ENCODE results near the gene DEK. TPM values are rescaled to one million over a fixed set of nuclear protein-coding genes. Genes with fewer than 3 reads are reported as not detected.
"Not testable (repeated sequence)": the region's sequence is repeated elsewhere in the genome, so short reads cannot be mapped to it uniquely, and the experiment has no call there.

Gene DEK
- 10 to 100 TPM; 38.6 to 78.3 (median 55.6) TPM for total RNA-seq
- 10 to 100 TPM; 23.0 to 27.0 TPM for polyA plus RNA-seq
- long read RNA-seq, donor 1, transcript DEK-202 (11 exons, 3,427 nt): major isoform, 79 of 107 reads
- long read RNA-seq, donor 1, partial matches to known transcripts: 20 of 107 reads
- long read RNA-seq, donor 1, other reads (novel, unspliced or antisense): 8 of 107 reads
- long read RNA-seq, donor 2, transcript DEK-202 (11 exons, 3,427 nt): major isoform, 50 of 78 reads
- long read RNA-seq, donor 2, partial matches to known transcripts: 14 of 78 reads
- long read RNA-seq, donor 2, other reads (novel, unspliced or antisense): 14 of 78 reads
- long read RNA-seq, donor 3, transcript DEK-202 (11 exons, 3,427 nt): major isoform, 140 of 174 reads
- long read RNA-seq, donor 3, partial matches to known transcripts: 30 of 174 reads
- long read RNA-seq, donor 3, other reads (novel, unspliced or antisense): 4 of 174 reads

- no peaks in the 10 kb centered on the region for H3K9me3 ChIP-seq
- H3K27ac ChIP-seq: peak within 1 kb of the TSS; percentile 89 to 98 (median 94)
- peak; percentile 77 to 92 (median 88) for ATAC-seq
- intact Hi-C loops (cut with DNase I): loop anchor here in 6 of 10 donors (5.0 to 10.0 kb wide), 6 partner anchors 52 to 1948 kb away; partner anchors contain the start of genes KDM1B (in 4 of the 6), TPMT (in 4 of the 6), KIF13A (in 1 of the 6) and MBOAT1 (in 1 of the 6)
- WGBS, 2 donors: 0 to 1% methylated on average over 109 of the region's 113 CpGs
- peak; percentile 36 to 78 (median 62) for TF ChIP-seq CTCF (IDR thresholded peaks at IDR 0.05)
- no peaks in the 10 kb centered on the region for H3K27me3 ChIP-seq
- peak; percentile 89 to 90 for DNase-seq
- H3K4me3 ChIP-seq: peak within 1 kb of the TSS; percentile 74 to 95 (median 90)
- H3K4me1 ChIP-seq: peaks cover 0 to 45% (median 38%) of the 10 kb centered on the region in 9 donors
- peaks cover 0 to 19% (median 0%) of the 10 kb centered on the region in 9 donors for H3K36me3 ChIP-seq
Observed at GRCh38 chr6:18264219-18264922, at the start of gene DEK. TSS of gene DEK (minus strand) at chr6:18264530. CDS start at chr6:18263987, 543 bp downstream.

- no peak for ATAC-seq
- intact Hi-C loops (cut with DNase I): no loop called here
- no peak for TF ChIP-seq CTCF (IDR thresholded peaks at IDR 0.05)
- Histone ChIP-seq H3K9me3 (no peaks in the 10 kb centered on the region), H3K27me3 (no peaks in the 10 kb centered on the region), H3K4me3 (no peak overlapping the region), H3K4me1 (peaks cover 0 to 5% (median 0%) of the 10 kb centered on the region in 9 donors), H3K27ac (no peak overlapping the region), H3K36me3 (no peaks in the 10 kb centered on the region)
- no peak for DNase-seq
Observed at GRCh38 chr6:18312368-18312767, 48.0 kb upstream of the DEK start.

- H3K36me3 ChIP-seq; H3K4me3 ChIP-seq; H3K9me3 ChIP-seq; ATAC-seq; H3K4me1 ChIP-seq; H3K27me3 ChIP-seq; DNase-seq; intact Hi-C loops (cut with DNase I); H3K27ac ChIP-seq: not testable (repeated sequence)
- 72 to 98% methylated on average over 8 of the region's 8 CpGs for WGBS, 2 donors
Observed at GRCh38 chr6:18310010-18310409, 45.7 kb upstream of the DEK start.

GRCh38 chr6:18309046-18309445 is 44.7 kb upstream of the DEK start:
- no peak for TF ChIP-seq CTCF (IDR thresholded peaks at IDR 0.05)
- no peak for ATAC-seq
- intact Hi-C loops (cut with DNase I): no loop called here
- Histone ChIP-seq H3K27me3 (no peaks in the 10 kb centered on the region), H3K4me1 (peaks cover 0 to 5% (median 0%) of the 10 kb centered on the region in 9 donors), H3K4me3 (no peak overlapping the region), H3K9me3 (no peaks in the 10 kb centered on the region), H3K27ac (no peak overlapping the region), H3K36me3 (no peaks in the 10 kb centered on the region)
- WGBS, 2 donors: 93 to 95% methylated on average over 5 of the region's 5 CpGs
- no peak for DNase-seq

All from heart right ventricle (tissue), 16 donors.